ENCODE measurements around the gene PPA1.
"Not testable (repeated sequence)": the region's sequence is repeated elsewhere in the genome, so short reads cannot be mapped to it uniquely, and the experiment has no call there.

PPA1 gene

DNA sequence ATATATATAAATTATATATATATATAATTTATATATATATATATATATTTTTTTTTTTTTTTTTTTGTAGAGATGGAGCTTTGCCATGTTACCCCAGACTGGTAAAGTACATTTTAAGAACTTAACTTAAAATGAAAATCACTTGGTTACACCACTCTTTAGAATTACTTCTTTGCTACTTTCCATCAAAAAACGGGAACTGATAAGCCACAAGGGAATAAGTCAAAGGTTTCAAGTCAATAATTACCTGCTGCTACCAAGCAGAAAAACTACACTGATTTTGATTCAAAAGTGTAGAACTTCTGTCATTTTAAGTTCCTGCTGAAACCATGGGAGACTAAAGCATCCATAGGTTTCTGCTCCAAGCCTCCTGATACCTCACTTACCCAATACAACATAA, 12.2 kb downstream of the PPA1 start:
- DNase-seq: no peak

DNA sequence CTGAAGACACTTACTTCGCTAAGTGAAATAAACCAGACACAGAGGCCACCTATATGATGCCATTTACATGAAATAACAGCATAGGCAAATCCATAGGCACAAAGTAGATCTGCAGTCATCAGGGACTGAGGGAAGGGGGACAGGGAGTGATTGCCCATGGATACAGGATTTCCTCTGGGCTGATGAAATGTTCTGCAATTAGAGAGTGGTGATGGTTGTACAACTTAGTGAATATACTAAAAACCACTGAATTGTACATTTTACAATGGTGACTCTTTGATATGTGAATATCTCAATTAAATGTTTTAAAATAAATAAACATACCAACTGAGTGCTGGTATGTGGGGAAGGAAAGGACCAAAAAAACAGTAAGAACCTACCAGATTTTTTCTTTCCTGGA, 20.4 kb downstream of the PPA1 start:
- no peak for DNase-seq

DNA sequence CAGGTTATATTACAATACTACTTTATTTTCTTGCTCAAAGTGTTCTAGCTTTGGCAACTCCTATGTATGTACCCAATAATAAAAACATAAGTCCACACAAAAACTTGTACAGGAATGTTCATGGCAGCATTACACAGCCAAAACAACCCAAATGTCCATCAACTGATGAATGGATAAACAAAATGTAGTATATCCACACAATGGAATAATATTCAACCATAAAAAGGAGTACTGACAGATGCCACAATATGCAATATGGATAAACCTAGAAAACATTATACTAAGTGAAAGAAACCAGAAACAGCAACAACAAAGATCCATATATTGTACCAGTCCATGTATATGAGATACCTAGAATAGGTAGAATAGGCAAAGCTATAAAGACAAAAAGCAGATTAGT, 21.0 kb downstream of the PPA1 start:
- no peak for DNase-seq

DNA sequence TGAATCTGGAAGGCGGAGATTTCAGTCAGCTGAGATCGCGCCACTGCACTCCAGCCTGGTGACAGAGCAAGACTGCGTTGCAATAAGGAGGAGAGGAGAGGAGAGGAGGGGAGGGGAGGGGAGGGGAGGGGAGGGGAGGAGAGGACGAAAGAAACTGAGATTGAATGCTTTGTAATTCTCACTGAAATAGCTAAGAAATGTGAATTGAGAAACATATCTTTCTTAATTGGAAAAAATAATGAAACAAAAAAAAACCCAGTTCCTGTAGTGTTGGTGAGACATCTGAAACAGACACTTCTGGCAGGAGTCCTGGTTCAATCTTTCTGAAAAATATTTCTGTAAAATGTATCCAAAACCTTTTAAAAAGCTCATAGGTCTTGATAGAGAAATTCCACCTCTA, 26.5 kb downstream of the PPA1 start:
- DNase-seq: no peak

DNA sequence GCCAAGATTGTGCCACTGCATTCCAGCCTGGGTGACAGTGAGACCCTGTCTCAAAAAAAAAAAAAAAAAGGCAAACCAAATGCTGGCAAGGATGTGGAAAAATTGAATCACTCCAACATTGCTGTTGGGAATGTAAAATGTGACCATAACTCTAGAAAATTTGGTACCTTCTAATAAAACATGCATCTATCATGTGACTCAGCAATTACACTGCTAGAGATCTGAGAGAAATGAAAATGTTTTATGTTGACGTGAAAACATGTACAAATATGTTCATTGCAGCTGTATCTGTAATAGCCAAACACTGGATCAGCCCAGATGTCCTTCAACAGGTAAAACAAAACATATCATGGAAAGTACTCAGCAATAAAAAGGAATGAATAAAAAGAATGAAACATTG, 32.1 kb downstream of the PPA1 start:
- no peak for DNase-seq

DNA sequence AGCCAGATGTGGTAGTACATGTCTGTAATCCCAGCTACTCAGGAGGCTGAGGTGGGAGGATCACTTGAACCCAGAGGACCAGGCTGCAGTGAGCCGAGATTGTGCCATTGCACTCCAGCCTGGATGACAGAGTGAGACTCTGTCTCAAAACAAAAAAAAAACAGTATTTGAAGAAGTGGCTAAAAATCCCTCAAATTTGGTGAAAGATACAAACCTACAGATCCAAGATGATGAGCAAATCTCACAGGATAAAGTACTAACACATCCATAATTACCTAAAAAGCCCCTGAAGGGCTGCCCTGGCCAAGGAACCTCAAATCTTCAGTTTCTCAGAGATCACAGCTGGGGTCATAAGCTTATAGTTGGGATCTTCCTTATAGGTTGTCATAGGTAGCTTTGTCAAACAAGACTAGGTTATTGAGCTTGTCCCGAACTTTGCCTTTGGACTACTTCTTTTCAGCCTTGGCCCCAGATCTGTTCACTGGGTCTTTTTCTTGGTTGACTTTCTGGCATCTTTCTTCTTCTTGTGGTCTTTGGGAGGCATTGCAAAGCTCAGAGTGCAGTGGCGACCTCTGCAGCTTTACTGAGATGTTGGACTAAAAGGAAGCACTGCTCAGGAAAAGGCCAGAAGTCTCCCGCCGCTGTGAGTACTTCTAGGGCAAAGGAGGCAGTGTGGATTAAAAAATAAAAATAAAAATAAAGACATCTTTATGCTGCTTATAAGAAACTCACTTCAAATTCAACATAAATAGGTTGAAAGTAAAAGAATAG, 34.3 kb downstream of the PPA1 start:
- no peak for DNase-seq

DNA sequence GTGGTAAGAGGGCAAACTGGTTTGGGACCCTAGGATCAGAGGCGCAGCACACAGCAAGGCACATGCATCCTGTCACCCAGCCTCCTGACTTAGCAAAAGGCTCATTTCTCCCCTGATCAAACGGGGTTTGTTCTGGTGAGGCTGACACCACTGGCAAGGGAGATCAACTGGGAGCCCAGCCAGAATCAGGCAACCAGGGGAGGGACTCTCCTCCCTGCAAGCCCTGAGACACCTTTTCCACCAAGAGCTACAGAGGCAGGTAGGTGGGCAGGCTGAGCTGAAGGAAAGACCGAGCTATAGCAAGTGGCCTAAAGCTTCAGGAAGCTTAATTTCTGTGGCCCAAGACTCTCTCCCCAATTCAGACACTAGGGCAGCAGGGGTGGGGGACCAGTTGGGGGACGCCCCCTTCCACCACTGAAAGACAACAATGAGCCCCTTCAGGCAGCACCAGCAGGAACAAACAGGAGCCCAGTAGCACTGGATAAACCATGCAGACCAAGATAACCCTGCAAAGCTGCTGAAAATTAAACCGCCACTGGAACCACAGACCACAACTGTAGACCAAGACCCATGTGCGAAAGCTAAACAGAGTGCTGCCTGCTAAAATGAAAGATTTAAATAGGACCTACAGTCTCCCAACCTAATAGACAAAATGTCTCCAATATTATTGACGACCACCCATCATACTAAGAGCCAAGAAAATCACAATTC, 35.8 kb downstream of the PPA1 start:
- no peak for DNase-seq

DNA sequence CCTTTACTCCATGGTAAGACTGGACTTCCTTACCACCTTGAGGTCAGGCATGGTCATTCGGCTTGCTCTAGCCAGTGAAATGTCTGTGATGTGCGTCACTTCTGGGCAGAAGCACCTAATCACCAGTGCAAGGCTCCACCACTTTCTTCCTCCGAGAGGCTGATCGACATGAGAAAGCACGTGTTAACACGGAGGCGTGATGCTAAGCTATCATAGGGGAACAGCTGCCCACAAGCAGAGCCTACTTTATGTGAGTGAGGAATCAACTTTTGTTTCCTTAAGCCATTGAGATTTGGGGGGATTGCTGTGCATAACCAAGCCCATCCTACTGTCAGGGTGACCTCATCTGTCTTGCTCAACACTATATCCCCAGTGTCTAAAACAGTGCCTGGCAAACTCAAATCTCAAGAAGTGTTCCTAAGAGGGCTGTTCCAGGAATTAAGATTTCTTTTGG, 39.8 kb downstream of the PPA1 start:
- no peak for DNase-seq

DNA sequence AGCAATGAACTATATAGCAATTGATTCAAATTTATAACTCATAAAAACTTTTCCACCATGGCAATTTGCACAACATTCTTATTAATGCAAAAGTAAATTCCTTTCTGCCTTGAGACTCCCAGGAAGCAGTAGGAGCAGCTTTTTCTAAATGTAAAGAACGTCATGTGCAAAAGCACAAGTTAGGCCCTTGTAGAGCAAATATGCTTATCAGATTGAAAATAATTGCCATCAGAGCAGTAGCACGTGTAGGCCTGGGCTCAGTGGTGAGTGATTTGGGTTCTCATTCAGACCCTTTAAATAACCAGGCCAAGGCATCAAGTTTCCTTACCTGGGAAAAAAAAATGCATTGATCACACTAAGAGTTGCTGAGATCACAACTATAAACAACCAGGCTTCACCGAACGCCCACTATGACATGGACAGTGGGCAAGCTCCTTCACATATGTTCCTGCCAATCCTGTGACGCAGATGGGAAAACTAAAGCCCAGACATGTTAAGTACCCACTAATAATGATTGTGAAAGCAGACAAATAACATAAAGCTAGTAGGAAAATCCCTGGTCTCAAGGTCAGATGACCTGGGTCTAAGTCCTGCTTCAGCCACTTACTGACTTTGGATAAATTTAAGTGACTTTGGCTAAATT, 40.8 kb downstream of the PPA1 start:
- no peak for DNase-seq

DNA sequence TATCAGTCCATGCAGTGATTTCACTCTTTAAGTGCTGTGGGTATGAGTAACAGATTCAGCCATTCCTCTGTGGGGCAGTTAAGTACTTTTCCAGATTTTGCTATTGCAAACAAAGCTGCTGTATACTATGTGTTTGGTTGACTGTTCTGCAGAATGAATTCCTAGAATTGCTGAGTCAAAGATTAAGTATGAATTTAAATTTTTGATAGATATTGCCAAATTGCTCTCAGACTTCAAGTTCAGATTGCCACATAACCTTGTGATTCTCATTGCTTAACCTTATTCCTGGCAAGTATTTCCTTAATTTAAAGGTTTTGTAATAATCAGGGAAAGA, 41.3 kb downstream of the PPA1 start:
- DNase-seq: no peak

DNA sequence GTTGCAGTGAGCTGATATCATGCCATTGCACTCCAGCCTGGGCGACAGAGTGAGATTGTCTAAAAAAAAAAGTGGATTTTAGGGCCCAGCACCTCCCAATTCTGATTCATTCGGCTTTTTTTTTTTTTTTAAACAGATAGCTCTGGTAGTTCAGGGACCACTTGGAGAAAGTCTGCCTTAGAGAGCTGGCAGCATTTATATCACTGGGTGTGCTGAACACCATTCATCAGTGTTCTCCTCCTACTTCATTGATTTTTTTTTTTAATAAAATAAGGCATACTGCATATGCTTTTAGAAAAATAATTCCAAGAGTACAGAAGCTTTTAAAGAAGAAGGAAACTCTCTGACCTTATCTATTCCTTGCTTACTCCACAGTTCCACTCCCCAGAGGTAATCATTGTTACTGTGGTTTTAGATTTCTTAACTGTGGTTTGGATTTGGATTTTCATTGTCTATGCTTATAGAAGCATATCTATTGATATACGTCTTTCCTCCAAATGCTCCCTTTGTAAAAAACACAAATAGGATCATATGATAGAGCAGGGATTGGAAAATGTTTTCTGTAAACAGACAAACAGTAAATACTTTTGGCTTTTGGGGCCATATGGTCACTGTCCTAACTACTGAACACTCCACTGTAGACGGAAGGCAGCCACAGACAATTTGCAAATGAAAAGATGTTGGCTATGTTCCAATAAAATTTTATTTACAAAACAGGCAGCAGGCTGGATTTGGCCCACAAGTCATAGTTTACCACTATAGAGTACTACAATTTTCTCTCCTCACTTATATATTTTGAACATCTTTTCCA, 41.9 kb downstream of the PPA1 start:
- DNase-seq: no peak

DNA sequence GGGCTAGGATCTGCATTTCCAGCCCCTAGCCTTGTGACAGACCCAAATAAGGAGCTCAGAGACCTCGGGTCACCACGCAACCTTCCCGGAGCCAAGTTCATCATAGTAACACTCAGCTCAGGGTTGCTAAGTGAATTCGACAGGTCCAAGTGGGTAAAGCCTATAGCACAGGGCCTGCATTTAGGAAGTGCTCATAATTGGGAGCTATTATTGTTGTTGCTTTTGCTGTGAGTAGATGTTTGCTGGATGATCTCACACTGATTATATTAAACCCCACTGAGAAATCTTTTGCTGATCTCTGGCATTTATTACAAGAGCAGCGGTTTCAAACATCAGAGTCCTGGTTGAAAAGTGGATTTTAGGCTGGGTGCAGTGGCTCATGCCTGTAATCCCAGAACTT, 42.6 kb downstream of the PPA1 start:
- DNase-seq: no peak

DNA sequence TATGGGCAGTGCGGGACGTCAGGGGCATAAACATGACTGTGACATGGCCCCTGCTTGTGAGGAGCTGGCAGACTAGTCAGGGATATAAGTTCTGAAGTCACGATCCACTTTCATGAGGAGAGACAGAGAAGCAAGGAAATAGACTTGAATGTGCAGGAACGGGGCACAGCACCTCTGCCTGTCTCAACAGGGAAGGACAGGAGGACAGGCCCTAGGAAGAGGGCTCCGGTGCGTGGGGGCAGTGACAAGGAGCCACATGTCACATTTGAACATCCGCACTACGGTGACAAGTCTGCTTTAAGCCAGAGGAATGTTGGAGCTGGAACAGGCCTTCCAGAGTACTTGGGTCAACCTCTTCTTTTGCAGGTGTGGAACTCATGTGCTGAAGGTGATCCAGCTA, 43.1 kb downstream of the PPA1 start:
- DNase-seq: no peak

DNA sequence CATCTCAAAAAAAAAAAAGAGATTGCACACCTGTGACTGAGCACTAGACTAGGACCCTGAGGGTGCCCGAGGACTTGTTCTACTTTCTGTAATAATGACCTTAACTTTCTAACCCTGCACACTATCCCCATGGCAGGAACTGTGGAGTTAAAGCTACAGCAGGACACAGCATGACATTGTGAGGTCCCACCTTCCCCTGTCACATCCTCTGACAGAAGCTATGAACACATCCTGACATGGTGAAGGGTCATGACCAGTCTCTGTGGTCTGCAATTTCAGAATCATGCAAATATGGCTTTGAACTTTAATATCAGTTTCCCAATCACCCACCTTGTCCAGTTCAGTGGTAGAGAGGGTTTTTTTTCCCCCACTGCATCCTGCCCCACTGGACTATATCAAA, 44.5 kb downstream of the PPA1 start:
- DNase-seq: no peak

DNA sequence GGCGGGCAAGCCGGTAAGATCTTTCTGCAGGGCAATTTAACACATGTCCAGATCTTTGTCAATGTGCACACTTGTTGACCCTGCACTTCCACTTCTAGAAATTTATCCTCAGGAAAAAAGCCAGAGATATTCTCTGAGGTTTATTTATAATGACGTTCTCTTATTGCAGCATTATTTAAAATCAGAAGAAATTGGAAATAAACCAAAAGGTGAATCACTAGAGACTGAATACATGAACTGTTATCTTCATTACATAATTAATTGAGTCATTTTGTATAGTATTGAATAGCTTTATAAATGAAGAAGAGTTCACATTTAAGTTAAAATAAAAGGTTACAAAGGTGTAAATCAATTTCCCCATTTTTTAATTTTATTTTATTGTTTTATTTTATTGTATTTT, 46.7 kb downstream of the PPA1 start:
- no peak for DNase-seq

DNA sequence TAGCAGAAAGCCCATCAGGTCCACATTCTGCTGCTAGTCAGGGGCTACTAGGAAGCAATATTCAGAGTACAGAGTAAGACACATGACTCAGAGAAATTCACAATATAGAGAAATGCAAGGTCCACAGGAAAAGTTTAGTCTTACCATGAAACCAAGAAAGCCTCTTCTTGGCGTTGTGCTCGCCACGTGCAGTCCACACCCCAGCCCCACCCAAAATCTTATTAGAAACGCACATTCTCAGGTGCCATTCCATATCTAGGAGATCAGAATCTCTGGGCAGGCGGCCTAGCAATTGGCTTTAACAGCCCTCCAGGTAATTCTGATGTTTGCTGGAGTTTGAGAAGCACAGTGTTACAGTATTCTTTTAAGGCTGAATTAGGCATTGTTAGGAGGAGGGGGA, 47.1 kb downstream of the PPA1 start:
- DNase-seq: no peak

DNA sequence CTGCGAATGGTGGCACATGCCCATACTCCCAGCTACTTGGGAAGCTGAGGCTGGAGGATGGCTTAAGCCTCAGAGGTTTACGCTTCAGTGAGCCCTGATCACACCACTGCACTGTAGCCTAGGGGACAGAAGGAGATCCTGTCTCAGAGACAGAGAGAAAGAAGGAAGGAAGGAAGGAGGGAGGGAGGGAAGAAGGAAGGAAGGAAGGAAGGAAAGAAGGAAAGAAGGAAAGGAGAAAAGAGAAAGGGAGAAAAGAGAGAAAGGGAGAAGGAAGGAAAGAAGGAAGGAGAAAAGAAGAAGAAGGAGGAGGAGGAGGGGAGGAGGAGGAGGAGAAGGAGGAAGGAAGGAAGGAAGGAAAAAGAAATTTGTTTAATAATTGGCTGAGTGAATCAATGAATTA, 49.9 kb downstream of the PPA1 start:
- no peak for DNase-seq

DNA sequence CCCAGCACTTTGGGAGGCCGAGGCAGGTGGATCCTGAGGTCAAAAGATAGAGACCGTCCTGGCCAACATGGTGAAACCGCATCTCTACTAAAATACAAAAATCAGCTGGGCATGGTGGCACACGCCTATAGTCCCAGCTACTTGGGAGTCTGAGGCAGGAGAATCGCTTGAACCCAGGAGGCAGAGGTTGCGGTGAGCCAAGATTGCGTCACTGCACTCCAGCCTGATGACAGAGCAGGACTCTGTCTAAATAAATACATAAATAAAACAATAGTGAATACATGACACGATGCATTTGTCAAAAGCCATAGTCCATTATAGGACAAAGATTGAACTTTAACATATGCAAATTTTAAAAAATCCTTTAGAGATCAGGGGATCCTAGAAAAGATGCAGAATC, 54.0 kb downstream of the PPA1 start:
- DNase-seq: not testable (repeated sequence)

DNA sequence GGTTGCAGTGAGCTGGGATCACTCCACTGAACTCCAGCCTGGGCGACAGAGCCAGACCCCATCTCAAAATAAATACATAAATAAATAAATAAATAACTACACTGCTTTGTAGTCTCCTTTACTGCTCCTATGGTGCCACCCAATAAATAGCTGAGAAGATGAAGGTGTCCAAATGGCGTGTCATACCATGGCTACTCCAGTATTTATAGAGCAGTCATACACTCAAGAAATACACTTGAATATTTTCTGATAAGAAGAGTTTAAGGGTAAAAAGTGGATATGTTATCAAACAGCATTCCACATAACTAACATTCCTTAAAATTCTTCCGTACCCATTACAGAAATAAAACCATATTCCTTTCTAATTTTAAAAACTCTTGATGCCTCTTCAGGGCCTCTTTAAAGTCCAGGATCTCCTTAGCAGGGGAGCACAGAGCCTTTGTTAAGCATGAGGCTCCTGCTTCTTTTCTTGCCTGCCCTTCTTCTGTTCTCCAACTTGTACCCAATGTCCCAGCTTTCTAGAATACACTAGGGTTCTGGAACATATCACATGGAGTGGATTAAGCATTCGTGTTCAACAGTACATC, 55.0 kb downstream of the PPA1 start:
- DNase-seq: no peak

DNA sequence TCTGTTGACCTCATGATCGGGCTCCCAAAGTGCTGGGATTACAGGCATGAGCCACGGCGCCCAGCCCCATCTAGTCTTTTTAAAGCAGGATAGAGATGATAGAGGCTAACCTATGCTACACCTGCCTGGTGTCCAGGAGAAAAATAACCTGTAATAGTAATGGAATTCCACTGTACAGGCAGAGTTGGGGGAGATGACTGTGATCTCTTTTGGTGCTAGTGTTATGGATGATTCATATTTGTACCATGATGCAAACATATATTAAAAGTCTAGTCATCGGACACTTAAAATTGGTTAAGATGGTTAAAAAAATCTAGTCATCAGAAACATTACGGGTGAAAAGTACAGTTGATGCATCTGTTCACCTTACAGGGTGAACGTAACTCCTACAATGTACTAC, 56.8 kb downstream of the PPA1 start:
- no peak for DNase-seq

DNA sequence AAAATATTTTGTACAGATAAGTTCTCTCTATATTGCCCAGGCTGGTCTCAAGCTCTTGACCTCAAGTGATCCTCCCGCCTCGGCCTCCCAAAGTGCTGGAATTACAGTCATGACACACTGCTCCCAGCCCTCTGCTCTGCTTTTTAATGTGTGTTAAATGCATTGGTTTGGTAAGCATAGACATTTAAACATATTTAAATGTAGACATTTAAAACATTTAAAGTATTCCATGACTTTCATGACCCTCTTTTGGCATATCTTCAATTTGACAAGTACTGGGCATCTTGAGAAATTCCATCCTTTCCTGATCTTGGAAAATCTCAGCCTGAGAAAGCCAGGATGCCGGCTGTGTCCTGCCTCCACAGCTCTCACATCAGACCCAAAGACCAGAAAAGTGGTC, 57.7 kb downstream of the PPA1 start:
- DNase-seq: no peak

DNA sequence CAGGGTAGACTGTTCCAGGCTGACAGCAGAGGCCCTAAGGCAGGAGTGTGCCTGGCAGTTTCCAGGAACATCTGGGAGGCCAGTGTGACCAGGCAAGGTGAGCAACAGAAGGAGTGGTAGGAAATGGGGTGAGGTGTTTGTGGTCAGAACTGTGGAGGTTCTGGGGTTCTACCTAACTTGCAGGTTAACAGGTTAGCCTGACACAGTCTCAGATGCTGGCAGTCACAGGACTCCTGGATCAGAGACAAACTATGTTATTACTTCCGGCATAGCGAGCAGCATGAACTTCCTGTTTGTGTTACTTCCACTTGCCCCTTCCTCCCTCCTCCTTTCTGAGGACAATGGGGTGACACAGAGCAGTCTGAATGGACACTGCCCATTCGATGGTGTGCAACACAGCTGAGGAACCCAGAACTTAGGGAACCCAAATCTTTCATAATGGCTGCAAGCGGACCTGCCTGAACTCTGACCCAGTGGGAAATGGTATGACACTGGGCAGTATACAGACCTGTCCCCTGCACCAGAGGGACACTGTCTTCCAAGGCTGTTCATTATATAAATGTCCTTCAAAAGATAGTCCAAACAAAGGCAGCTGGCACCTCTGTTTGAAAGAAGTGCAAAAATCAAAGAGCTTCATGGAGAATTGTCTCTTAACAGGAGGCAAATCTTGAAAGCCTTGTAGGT, 59.0 kb downstream of the PPA1 start:
- DNase-seq: no peak
